HUDEP-2 (cell line): ENCODE measurements around the gene GALNT13.

Source experiments
- DNase-seq, 76 experiments: peaks; one replicate each; lab custom pipeline; 2025; ENCODE audit not compliant: unreplicated experiment in 76 of 76; lab: John Stamatoyannopoulos, UW

Gene GALNT13

DNA sequence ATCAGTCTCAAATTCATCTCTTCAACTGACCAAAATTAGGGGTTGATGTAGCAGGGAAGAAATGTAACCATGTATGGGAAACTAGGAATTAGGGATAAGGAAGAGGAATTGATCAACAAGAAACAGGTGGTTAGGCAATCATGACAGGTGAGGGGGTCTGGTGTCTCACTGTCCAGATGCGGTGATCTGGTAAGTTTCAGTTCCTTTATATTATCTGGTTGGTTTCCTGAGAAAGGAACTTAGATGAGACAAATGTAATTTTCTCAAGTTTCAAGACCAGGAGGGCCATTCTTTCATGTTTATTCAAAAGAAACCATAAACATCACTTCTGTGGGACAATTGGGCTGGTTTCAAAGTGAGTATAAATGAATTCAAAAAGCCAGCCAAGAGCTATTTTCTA, 520.5 kb downstream of the GALNT13 start:
- DNase-seq: no peak

DNA sequence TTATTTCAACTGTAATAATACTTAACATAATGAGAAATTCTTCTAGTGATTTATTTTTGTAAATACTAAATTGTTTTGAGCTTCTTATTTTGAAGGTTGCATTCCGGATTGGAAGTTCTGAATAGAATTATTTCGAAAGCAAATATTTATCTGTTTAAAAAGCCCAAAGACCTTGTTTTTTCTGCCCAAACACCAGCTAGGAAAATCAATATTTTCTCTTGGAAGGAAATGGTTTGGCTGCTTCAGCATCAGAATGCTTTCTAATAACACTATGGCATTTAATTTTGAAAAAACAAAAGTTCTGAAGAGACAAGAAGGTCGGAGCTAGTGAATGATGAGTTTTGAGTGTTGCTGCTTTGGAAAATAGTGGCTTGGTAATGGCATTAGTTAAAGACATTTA, 522.9 kb downstream of the GALNT13 start:
- DNase-seq: no peak

DNA sequence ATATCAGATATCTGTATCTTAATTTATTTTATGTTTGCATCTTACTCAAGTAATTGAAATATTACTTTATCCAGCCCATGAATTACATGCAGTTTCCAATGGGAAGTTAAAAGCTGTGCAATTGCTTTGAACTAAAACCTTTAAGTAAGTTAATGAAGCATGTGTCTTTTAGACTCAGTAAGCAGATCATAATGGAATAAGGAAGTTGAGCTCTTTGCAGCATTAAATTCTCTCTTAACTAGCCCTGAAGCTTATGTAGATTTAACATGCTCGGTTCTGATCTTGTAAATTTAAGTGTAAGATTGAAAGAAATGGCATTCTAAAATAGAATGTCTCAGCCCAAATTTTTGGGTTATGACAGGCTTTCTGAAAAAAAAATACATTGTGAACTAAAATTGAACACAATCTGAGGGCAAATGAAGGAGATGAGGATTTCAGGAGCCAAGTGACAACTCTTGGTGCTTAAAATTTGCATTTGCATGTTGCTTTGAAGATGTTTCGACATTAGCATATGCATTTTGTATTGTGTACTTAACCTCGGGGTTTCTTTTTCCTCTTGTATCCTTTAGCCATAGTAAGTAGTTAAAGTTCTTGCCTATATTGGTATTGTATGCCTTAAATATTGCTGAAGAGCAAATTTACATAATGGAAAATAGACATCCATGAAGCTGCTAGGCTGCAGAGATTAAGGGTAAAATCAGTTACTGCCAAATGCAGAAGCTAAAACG, 529.0 kb downstream of the GALNT13 start:
- no peak for DNase-seq

GRCh38 chr2:154402213-154402612, 530.5 kb downstream of the GALNT13 start:
- DNase-seq: no peak

GRCh38 chr2:154403242-154403790, 531.6 kb downstream of the GALNT13 start:
- DNase-seq: no peak

DNA sequence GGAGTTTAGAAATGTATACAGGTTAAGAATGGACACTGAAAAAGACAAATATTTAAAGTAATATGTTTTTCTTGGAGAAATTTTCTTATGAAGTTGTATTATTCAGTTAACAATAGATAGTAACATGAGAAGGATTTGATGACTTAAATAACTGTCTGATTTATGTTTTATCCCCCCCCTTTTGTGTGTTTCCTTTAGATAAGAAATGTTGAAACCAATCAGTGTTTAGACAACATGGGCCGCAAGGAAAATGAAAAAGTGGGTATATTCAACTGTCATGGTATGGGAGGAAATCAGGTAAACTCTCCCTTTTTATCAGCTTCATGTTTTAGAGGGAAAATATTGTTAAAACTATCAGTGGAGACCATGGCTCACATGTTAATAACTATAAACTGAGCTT, 537.1 kb downstream of the GALNT13 start:
- no peak for DNase-seq

DNA sequence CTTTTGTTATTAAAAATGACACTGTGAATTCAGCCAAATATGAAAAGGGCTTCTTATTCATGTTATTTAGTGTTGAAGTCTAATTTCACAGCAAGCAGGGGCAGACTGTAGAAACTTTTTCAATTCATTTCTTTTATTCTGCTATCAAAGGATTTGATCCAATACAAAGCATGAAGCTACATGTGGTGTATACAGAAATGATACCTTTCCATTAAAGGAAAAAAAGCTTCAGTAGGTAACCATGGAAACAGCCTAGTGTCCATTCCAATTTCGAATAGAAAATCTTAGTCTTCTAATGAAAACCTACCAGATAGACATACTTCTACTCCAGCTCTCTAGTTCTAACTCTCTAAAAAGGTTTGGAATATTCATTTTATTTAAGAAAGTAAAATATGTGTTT, 550.5 kb downstream of the GALNT13 start:
- DNase-seq: no peak

- DNase-seq: peak in 2 of 76 experiments; percentile 3 to 6
Measured at GRCh38 chr2:154425994-154426393, 554.3 kb downstream of the GALNT13 start.

GRCh38 chr2:154427453-154427852, 555.7 kb downstream of the GALNT13 start:
- no peak for DNase-seq

DNA sequence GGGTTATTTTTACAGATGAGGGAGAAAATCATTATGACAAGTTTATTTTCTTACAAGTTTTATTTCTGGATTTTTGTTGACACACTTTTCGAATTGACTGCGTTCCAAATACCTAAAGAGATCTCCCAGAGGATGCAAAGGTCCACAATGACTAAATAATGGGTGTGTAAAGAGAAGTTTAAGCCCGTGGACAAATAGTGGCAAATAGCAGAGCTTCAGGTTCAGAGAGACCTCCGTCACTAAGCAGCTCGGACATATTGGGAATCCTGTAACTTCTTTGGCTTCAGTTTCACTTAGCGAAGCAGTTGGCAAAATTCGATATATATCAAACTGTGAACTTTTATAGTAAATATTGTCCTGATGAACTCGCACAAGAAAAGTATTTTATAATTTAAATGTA, 556.3 kb downstream of the GALNT13 start:
- no peak for DNase-seq

- DNase-seq: no peak
Measured at GRCh38 chr2:154433010-154433409, 561.3 kb downstream of the GALNT13 start.

DNA sequence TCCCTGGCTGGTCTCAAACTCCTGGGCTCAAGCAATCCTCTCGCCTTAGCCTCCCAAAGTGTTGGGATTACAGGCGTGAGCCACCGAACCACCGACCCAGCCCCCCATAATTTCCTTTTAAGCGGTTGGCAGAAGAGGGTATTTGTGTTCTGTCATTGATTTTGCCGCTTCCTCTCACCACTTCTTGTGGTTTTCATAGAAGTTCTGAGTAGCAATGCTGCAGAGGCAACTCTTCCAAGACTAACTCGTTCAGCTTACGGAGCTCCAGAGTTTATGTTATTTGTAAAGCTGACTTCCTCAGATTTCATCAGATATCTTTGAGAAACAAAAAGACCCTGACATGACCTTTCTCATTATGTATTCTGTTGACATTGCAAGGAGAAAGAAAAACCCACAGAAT, 565.4 kb downstream of the GALNT13 start:
- DNase-seq: no peak

GRCh38 chr2:154439156-154439555, 567.4 kb downstream of the GALNT13 start:
- no peak for DNase-seq

DNA sequence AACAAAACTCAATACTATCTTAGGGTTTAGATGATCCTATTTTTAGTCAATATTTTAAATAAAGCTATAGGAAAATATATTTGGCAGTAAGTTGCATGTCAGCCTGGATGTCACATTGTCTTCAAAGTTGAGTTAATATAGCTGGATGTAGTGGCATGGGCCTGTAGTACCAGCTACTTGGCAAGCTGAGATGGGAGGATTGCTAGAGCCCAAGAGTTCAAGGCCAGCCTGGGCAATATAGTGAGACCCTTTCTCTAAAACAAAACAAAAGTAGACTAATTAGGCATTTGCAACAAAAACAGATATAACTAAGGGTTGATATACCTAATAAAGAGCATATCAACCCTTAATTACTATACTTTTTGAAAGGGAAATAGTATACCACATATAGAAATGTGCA, 572.2 kb downstream of the GALNT13 start:
- DNase-seq: no peak

DNA sequence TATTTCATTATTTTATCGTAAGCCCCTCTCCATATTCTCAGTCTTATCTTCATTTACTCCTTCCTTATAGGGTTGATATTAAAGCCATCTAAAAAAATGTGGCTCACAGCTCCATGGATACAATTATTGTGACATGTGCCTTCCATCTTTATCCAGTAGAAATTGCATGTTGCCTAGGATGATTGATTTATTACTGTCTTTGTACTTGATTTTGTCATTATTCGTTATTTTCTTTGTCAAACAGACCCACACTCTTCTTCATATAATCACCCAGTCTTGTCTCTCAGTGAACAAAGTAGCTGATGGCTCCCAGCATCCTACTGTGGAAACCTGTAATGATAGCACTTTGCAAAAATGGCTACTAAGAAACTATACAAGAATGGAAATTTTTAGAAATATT, 574.6 kb downstream of the GALNT13 start:
- DNase-seq: no peak

- DNase-seq: no peak
Measured at GRCh38 chr2:154447727-154448418, 576.2 kb downstream of the GALNT13 start.

- no peak for DNase-seq
Measured at GRCh38 chr2:154449951-154450658, 578.4 kb downstream of the GALNT13 start.

DNA sequence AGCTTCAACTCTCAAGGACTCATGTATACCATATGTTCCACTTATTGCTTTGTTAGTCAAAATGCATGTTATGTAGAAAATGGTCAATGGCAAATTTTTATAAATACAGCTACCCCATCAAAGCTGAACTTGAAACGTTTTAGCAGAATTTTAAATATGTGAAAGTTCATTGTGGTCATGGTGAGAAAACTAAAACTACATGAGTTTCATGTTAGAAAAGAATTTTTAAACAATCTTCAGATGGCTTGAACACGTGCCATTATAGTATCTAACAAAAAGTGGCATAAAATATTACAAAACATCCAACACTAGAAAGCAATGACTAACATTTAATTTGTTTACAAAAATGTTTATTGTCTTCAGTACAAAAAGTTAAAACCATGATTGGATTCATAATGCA, 580.7 kb downstream of the GALNT13 start:
- no peak for DNase-seq

DNA sequence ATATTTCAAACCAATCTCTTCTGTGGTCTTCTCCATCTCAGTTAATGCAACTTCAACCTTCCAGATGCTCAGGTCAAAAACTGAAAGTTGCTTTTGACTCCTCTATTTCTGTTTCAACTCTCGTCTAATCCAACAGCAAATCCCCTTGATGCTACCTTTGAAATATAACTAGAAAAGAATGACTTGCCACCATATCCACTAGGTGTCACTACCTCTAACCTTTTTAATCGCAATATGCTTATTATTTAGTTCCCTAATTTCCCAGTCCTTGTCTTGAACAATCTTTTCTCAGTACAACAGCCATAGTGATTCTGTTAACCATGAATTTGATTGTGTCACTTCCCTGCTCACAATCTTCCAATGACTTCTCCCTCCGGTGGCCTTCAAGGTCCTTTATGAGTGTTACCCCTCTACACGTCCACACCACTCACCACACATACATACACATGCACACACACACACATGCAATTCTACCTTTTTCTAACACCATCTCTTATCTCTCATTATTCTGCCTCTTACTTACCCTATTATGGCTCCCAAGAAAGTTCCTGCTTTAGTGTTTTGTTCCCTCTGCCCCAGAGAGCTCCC, 581.3 kb downstream of the GALNT13 start:
- no peak for DNase-seq

DNA sequence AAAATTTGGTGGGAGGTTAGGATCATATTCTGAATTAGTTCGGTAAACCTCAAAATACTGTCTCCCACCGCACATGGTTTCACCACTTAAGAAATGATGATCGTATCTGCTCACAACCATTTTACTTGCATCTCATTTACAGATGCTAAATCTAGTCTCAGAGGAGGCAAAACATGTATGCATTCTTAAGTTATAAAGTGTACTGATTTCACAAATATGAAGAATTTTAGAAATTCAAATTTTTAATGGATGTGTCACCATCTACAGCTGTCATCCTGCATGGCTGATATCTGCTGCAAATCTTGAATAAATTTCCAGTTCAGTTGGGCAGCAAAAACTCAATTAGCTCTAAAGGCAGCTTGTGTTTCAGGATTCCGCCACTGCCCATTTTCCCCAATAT, 583.4 kb downstream of the GALNT13 start:
- DNase-seq: no peak

GRCh38 chr2:154455866-154456265, 584.1 kb downstream of the GALNT13 start:
- DNase-seq: no peak
